Thymus (tissue), 11 donors: ENCODE measurements around the gene PPM1H. TPM values are rescaled to one million over a fixed set of nuclear protein-coding genes. Genes with fewer than 3 reads are reported as not detected.

Experiments used
- DNase-seq, 9 donors: peaks; one replicate each; pipeline ENCODE4 v3.0.0-alpha.2; 2013; ENCODE audit warnings: low spot score in 9 of 9, low read depth in 6 of 9, missing footprints in 1 of 9
- H3K27ac ChIP-seq, 2 donors: one replicate each; pipeline ENCODE4 v1.5.1; 2013; ENCODE audit warnings: control low read depth in 1 of 2, low read depth in 1 of 2, low read length in 1 of 2, mild to moderate bottlenecking in 1 of 2, moderate library complexity in 1 of 2
- H3K27me3 ChIP-seq, 2 donors: one replicate each; pipeline ENCODE4 v1.5.1; 2013; ENCODE audit warnings: low read length in 1 of 2; ENCODE audit not compliant: control insufficient read depth in 2 of 2, insufficient read depth in 1 of 2
- H3K36me3 ChIP-seq, 2 donors: one replicate each; pipeline ENCODE4 v1.5.1; 2013; ENCODE audit warnings: low read length in 1 of 2, mild to moderate bottlenecking in 1 of 2, moderate library complexity in 1 of 2; ENCODE audit not compliant: control insufficient read depth in 2 of 2, insufficient read depth in 2 of 2
- H3K4me1 ChIP-seq, 2 donors: one replicate each; pipeline ENCODE4 v1.5.1; 2013; ENCODE audit warnings: low read length in 2 of 2; ENCODE audit not compliant: control insufficient read depth in 2 of 2, insufficient read depth in 2 of 2
- H3K4me3 ChIP-seq, 2 donors: one replicate each; pipeline ENCODE4 v1.5.1; 2013; ENCODE audit warnings: low read length in 2 of 2, control low read depth in 1 of 2, mild to moderate bottlenecking in 1 of 2
- H3K9me3 ChIP-seq, 2 donors: one replicate each; pipeline ENCODE4 v1.5.1; 2013; ENCODE audit warnings: low read length in 1 of 2, mild to moderate bottlenecking in 1 of 2; ENCODE audit not compliant: control insufficient read depth in 2 of 2, insufficient read depth in 1 of 2
- WGBS: extraction: QIAGEN DNeasy Blood & Tissue Kit; methylation state at CpG from one replicate; pipeline ENCODE4 v1.1.7; 2013; 5-methylcytosine and 5-hydroxymethylcytosine counted together
- polyA plus RNA-seq: library from polyadenylated mRNA; stranded (reverse); fragments of 200-250 nt; gene quantifications from one replicate; pipeline ENCODE4 v1.2.3, GENCODE V29; 2013
- total RNA-seq: library from RNA; stranded (reverse); fragments of 120-200 nt; gene quantifications from one replicate; pipeline ENCODE4 v1.2.4, GENCODE V29; 2013
- donor health status: healthy.

Gene PPM1H
- total and polyA plus RNA-seq, 2 donors, result 3.6 to 7.8 TPM

- H3K4me1 ChIP-seq, result peaks cover 3 to 7% of the 10 kb centered on the region in 2 donors
- no peak overlapping the region for H3K4me3 ChIP-seq
- no peak for DNase-seq
- no peaks in the 10 kb centered on the region for H3K36me3 ChIP-seq
- H3K9me3 ChIP-seq, result no peaks in the 10 kb centered on the region
- H3K27ac ChIP-seq, result no peak overlapping the region
- 98% methylated on average over 3 of the region's 3 CpGs for WGBS
- H3K27me3 ChIP-seq, result no peaks in the 10 kb centered on the region
Observed at GRCh38 chr12:62598846-62599245, 336.1 kb downstream of the PPM1H start.

DNA sequence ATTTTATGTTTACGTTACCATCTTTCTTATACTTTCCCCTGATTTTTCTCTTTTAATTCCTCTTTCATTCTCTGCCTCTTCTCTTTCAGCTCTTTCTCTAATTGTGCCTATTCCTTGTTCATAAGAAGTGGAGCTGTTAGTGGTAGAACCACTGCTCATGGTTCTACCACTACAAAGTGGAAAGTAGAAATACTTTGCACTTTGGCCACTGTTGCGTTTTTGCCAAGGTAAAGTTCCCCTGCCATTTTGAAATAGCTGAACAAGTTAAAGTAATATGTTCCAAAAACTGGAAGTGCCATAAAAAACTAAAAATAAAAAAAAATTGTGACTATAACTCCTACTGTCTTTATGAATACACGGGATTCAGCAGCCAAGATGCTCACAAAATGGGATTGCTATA is 337.7 kb downstream of the PPM1H start:
- Histone ChIP-seq H3K4me1 (peaks cover 3 to 6% of the 10 kb centered on the region in 2 donors), H3K27ac (no peak overlapping the region), H3K36me3 (peaks cover 0 to 5% of the 10 kb centered on the region in 2 donors), H3K27me3 (no peaks in the 10 kb centered on the region), H3K4me3 (no peak overlapping the region), H3K9me3 (no peaks in the 10 kb centered on the region)
- DNase-seq, result no peak
- WGBS, result 99% methylated on average over 3 of the region's 3 CpGs

Other genes starting within 250 kb of the PPM1H start
- gene AVPR1A, start 216.1 kb upstream of the PPM1H start, total RNA-seq, result 1.6 TPM
- gene AVPR1A, start 216.1 kb upstream of the PPM1H start, polyA plus RNA-seq, result 1.7 TPM